GM10847 (cell line): Measurements from ENCODE around the gene UTS2B.

Source experiments
- POLR2A ChIP-seq: IDR thresholded peaks from 2 replicates; pipeline ENCODE4 v1.6.1; 2011; ENCODE audit not compliant: insufficient read length; ENCODE audit errors: extremely low read depth

The UTS2B gene

DNA sequence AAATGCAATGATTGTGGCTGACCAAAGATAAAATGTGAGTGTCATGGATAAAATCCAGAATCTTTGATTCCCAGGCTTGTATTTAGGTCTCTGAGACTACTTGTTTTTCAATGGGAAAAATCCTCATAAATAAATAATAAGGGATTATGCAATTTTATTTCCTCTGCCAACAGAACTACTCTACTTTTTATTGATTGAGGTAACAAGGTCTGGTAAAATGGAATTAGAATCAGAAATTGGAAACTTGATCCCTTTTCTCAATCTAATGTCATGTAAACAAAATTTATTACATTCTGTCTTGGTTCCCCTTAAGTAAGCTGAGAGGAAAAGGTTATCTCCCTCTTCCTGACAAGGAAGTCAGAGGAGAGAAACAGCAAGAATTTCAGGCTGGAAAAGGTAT is 49.4 kb downstream of the UTS2B start:
- no peak for TF ChIP-seq POLR2A

DNA sequence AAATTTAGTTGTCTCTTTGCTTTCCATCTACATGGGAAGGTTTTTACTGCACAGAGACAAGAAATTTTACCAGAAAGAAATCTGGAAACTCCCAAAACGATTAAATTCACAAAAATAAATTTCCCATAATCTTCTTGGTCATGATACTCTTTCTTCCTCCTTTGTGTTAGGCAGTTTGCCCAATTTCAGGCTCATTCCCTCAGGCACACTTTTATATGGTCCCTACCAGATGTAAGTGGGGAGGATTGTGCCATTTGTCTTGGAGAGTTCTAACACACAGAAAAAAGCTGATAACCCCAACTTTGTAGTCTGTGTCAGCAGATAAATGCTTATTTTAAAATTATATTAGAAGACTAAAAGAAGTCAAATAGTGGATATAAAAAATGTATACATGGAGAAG is 50.2 kb downstream of the UTS2B start:
- no peak for TF ChIP-seq POLR2A

DNA sequence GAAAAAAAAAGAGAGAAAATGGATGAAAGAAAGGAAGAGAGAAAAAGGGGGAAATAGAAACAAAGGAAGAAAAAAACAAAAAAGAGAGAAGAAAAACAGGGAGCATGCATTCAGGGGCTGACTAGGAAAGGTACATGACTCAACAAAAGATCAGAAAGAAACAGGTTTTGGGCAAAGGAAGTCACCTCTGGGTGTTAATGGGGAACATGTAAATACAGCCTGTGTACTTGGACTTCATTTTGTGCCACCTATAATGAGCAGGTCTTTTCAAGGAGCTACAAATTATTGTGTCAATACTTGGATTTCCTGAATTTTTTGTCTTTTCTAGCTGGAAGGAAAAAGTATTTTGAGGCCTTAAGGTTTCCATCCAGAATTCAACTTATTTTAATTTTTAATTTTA is 54.6 kb downstream of the UTS2B start:
- no peak for TF ChIP-seq POLR2A

DNA sequence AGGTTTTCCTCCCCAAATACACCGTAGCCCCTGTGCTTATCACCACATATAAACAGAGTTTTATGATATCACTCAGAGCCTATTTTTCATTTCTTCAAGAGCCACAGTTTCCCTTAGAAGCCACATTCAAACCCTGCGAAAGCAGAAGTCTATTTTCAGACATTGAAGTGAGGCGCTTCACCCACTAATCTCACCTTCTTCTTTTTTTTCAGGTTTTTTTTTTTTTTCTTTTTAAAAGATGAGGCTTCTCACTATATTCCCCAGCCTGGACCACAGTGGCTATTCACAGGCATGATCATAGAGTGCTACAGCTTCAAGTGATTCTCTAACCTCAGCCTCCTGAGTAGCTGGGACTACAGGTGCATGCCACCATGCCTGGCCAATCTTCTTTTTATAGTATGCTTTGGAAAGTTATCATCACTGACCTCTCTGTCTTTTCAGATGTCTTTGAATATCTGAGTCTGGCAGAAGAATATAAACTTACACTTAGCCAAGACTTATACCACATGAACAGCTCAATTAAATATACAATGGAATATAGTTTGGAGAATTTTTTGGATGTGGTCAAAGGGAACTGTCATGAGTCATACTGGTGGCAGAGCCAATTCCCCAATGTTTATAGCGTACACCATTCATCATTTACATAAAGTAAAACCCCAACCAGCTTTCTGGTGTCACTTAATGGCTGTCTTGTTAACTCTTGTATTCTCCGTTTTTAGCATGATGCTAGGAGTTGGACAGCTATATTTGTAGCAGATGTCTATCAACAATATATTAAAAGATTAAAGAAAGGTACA is 60.8 kb downstream of the UTS2B start:
- no peak for TF ChIP-seq POLR2A

DNA sequence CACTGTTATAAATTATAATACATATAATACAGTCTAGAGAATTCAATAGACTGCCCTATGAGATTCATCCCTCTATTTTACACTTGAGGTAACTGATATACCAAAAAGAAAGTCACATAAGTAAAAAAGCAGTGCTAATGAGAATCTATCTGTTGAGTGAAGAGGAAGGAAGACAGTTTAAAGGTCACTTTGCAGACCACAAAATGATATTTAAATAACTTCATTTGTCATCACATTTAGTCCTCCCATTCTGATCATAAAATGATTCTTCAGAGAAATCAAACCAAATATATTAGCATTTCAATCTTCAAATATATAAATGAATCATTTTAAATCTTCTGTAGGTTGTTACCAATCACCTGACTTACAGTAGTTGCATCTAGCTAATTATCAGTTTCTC is 61.6 kb downstream of the UTS2B start:
- no peak for TF ChIP-seq POLR2A

DNA sequence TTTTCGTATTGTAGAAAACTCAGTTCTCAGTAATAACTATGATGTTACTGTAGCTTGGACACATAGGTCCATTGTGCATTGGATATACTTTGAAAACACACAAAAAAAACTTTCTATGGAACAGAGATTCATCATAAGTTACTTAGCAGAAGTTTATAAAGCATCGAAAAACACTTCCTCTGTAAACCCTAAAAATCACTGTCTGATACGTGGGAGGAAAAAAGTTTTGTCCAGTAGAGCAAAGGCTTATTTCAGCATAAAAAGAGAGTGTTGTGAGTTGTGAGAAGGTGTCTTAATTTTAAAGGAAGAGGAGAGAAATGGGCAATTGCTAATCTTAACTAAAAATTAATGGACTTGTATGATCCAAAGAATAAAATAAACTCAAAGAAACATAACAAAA is 66.5 kb downstream of the UTS2B start:
- TF ChIP-seq POLR2A: no peak

DNA sequence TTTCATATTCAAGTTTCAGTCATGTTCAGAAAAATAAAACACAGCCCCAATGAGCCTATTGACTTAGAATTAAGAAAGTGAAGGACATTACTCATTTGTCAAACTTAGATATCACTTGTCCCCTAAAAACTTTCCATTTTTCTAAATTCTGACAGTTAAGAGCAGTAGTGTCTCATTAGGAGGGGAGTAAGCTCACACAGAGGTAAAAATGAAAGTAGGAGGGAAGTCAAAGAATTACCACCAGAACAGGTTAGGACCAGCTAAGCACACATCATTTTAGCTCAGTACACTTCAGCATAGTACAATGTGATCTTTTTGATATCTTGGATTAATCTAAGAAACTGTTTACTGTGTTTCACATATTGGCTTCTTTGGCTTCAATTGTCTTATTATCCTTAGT is 67.0 kb downstream of the UTS2B start:
- TF ChIP-seq POLR2A: no peak

DNA sequence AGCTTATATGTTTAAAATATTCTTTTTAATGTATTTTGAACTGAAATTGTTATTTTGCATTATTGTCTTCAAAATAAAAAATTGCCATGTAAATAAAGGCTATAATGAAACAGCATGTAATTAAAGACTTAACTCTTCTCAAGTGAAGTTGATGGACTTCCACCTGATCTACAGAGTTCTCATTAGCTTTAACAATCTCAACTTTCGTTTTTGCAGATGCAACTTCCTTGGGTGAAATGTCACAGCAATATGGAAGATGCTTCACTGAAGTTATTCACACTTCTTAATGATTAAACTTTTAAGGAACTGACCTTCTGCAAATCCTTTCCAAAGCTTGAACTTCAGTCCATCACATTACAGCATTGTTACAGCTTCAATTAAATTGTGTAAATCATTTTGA is 67.7 kb downstream of the UTS2B start:
- TF ChIP-seq POLR2A: no peak

DNA sequence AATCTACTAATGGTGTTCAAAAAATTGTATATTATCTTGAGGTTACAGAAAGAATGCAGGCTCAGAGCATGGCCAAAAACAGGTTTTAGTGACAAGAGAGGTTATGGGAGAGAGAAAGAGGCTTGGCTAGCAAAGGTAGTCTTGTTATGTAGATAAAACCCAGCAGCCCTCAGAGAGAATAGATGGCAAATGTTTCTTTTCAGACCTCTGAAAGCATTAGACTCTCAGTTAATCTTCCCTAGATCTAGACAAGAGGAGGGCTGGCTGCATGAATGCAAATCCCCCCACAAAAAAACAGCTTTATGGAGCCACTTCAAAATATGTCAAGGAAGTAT is 69.1 kb downstream of the UTS2B start:
- TF ChIP-seq POLR2A: no peak

DNA sequence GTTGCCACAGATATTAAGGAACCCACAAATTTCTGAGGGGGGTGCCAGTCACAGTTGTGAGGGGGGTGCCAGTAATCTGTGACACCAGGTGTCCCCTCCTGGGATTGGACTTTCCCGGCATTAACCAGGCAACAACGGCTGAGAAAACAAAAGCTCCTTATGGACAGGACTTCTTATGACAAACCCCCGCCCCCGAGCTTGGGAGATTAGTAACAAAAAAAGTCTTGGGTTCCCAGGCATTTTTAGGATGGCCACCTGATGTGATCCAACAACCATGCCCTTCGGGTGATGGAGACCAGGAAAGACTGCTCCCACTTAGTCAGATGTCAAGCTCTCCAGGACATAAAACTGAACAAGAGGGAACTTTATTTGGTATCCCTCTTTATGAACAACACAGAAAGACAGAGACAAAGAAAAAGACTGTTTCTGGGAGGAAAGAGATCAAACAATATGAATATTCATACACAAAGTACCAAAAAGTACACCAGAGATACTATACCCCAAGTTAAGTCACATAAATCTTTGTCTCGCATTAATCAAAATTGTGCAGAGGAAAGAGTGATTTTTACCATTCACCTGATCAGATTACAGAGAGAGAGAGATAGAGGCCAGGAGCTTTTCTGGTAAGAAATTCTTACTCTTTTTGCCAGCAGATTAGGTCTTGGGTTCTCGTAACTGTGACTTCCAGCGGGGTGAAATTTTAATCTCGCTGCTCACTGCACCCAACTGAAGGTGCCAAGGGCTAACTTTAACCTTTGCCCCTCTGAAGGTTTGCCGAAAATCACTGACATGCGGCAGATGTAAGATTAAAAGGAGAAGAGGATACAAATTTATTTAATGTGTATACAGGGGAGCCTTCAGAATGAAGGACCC is 69.7 kb downstream of the UTS2B start:
- no peak for TF ChIP-seq POLR2A

DNA sequence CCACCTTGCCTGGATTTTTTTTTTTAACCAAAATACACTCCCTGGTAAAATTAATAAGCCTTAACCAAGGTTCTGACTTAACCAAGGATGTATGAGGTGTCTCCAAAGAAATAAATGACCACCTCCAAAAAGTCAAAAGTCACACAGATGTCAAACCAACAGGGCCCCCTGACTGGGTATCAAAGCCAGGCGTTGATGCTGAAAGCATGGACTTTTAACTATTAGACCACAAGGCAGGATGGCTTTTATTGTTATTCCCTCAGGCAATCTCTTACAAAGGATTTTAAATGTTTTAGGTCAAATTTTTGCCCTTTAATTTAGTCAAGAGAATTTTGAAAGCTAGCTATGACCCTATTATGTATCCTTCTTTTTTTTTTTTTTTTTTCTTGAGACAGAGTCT is 70.8 kb downstream of the UTS2B start:
- TF ChIP-seq POLR2A: no peak

DNA sequence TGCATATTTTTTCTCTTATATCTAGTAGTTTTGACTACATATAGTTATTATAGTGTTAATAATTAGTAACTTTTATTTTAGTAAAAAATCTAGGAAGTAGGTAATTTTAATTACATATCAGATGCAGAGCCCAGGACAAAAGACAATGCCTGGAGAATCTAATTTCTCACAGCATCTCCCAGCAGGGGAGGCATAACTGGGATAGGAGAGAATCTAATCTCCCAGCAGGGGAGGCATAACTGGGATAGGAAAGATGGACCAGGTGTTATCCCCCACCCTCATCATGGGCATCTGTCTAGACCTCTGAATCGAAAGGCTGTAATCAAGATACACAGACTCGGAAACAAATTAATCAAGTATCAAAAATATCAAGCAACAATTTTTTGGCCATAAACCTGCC is 73.0 kb downstream of the UTS2B start:
- no peak for TF ChIP-seq POLR2A

DNA sequence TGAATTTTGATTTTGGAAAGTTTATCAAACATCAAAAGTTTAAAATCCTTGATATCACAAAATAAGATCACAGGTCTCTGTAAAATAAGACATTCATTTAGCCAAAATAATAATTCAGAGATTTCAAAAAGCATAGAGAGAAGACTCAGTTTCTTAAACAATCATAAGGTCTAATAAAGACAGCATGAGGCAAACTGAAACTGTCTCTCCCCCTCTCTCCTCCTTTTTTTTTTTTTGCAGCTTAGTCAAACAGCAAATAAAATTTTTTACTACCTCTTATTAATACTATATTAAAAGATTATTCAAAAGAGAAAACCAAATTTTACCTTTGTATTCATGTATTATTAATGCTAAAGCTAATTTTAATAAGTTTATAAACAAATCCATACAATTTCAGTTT is 73.9 kb downstream of the UTS2B start:
- TF ChIP-seq POLR2A: no peak

DNA sequence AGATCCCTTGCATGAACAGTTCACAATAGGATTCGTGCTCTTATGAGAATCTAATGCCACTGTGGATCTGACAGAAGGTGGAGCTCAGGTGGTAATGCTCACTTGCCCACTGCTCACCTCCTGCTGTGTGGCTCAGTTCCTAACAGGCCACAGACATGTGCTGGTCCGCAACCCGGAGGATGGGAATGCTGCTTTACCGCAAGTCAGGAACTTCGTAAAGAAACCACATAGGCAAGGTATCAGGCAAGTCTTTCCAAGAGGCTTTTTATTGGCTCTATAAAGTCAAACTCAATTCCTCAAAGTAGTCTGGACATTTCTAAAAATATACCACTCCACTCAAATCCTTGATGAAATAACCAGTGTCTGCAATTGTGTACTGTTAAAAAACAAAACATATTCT is 75.2 kb downstream of the UTS2B start:
- no peak for TF ChIP-seq POLR2A

DNA sequence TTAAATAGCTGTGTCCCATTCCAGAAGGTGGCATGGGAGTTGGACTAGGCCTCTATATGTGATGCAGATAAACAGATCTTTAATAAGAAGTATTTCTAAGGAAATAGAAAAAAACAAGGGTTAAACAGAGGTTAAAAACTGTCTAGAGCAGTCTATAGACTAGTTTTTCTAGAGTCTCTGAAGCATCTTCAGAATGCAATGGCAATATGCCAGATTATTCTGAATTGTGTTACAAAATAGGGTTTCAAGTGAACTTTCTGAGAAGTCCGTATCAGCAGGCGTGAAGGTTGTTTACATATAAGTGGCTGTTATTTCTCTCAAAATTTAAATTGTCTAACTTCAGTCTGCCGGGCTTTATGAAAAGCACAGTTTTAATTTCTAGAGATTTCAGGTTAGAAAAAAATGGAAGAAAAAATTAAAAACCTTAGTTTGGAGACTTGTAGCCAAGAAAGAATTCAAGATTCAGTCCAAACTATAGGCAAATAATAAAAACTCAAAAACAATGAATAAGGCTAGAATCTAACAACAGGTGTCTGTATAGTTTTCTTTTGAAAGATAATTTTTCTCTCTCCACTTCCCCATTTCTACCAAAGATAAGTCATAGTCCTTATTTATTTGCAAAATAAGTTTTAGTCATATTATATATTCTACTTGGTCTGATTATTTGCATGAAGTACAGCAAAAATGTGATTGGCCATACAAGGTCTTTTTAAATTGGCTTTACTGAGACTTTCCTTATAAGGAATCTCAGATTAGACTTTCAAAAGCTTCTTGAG is 76.0 kb downstream of the UTS2B start:
- TF ChIP-seq POLR2A: no peak
